Activated CD4-positive, alpha-beta memory T cell treated with anti-CD3 and anti-CD28 coated beads for 36 hours (primary cell): ENCODE data around the gene MTX1. TPM values are rescaled to one million over a fixed set of nuclear protein-coding genes. Genes with fewer than 3 reads are reported as not detected.
"Not testable (repeated sequence)": the region's sequence is repeated elsewhere in the genome, so short reads cannot be mapped to it uniquely, and the experiment has no call there.

ENCODE experiments used
- CTCF ChIA-PET: fragments of 350-600 bp; sonication (Branson Sonifier 250); formaldehyde crosslinking; loops from one replicate; lab custom pipeline; 2021; ENCODE audit warnings: antibody characterized with exemption, inconsistent platforms; lab: Charles Lee
- POLR2A ChIA-PET: fragments of 350-600 bp; sonication (Branson Sonifier 250); formaldehyde crosslinking; loops from one replicate; lab custom pipeline; 2021; ENCODE audit warnings: antibody characterized with exemption; lab: Charles Lee
- DNase-seq: peaks from one replicate; pipeline ENCODE4 v3.0.0-alpha.2; 2020
- H3K27ac Mint-ChIP-seq: one replicate; pipeline ENCODE4 v1.8.0; 2021; ENCODE audit warnings: mixed read lengths
- H3K27me3 Mint-ChIP-seq: one replicate; pipeline ENCODE4 v1.8.0; 2021; ENCODE audit warnings: mixed read lengths
- H3K36me3 Mint-ChIP-seq: one replicate; pipeline ENCODE4 v1.8.0; 2021; ENCODE audit warnings: mixed read lengths
- H3K4me1 Mint-ChIP-seq: one replicate; pipeline ENCODE4 v1.8.0; 2021; ENCODE audit warnings: low read depth, mixed read lengths
- H3K4me3 Mint-ChIP-seq: one replicate; pipeline ENCODE4 v1.8.0; 2021; ENCODE audit warnings: mild to moderate bottlenecking, mixed read lengths
- H3K9me3 Mint-ChIP-seq: one replicate; pipeline ENCODE4 v1.8.0; 2021; ENCODE audit warnings: mixed read lengths
- intact Hi-C: fragments of 100-400 bp; cut with micrococcal nuclease; formaldehyde crosslinking; loops from one replicate; pipeline ENCODE4 v1.15.1; 2023
- total RNA-seq, 2 experiments: library from RNA; stranded (reverse); gene quantifications; one replicate each; pipeline ENCODE4 v1.2.3, GENCODE V29; 2021

The MTX1 gene
- total RNA-seq, 2 experiments from 2014 or later, result 45.2 to 47.9 TPM

DNA sequence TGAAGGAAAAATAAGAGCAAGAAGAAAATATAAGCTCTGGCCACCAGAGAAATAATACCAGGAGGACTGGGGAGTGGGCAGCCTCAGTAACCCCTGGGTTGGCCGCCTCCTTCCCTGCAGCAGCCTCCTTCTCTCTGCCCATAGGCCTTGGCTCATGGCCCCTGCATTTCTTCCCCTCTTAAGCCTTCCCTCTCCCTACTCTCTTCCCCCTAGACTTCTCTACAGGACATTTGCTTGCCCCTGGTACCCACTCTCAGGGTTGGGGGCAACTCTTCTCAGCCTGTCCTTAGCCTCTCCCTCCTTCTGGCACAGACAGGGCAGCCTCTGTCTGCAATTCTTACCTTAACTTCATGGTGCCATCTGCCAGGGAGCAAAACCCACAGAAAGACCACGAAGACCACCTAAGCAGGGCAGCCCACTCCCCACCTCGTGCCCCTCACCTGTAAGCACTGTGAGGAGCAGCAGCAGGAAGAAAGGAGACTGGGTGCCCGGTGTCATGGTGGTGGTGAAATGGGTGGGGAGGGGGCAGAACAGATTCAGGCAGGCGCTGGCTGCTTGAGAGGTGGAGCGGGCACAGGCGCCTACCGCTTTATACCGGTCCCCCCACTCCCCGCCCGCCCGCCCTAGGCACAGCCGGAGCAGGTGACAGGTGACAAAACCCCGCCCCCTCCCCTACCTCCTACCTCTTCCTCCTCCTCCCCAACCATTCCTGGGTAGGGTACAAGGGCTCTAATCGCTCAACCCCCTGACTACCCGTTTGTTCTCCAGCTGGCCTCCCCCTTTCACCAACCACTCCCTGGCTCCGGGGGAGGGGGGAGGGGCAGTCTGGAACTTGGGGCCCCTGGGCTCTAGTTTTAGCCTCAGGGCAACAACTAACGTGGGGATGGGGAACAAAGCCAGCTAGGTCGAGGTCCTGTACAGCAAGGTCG, 15.9 kb upstream of the MTX1 start:
- Mint-ChIP-seq H3K9me3 (no peaks in the 10 kb centered on the region), H3K4me1 (peaks cover 28% of the 10 kb centered on the region), H3K36me3 (no peaks in the 10 kb centered on the region), H3K27ac (peak overlapping the region; percentile 96), H3K27me3 (no peaks in the 10 kb centered on the region), H3K4me3 (peak overlapping the region; percentile 86)
- intact Hi-C loops, result loop anchor here (2.0 to 5.0 kb wide), 6 partner anchors 20 to 665 kb away; partner anchors contain the start of genes DAP3, GON4L, KRTCAP2 and RUSC1
- POLR2A ChIA-PET, result interaction anchor here (1.0 to 4.0 kb wide), 8 partner anchors 8 to 69 kb away, joined by 4 to 70 read pairs (median 10); partner anchors contain the start of genes KRTCAP2, MTX1, SCAMP3 and THBS3
- DNase-seq, result peak; percentile 63
- CTCF ChIA-PET, result interaction anchor here (1.0 to 6.4 kb wide), 17 partner anchors 7 to 142 kb away, joined by 3 to 201 read pairs (median 8); partner anchors contain the start of genes ADAM15, ENTREP3, KRTCAP2 and MTX1

DNA sequence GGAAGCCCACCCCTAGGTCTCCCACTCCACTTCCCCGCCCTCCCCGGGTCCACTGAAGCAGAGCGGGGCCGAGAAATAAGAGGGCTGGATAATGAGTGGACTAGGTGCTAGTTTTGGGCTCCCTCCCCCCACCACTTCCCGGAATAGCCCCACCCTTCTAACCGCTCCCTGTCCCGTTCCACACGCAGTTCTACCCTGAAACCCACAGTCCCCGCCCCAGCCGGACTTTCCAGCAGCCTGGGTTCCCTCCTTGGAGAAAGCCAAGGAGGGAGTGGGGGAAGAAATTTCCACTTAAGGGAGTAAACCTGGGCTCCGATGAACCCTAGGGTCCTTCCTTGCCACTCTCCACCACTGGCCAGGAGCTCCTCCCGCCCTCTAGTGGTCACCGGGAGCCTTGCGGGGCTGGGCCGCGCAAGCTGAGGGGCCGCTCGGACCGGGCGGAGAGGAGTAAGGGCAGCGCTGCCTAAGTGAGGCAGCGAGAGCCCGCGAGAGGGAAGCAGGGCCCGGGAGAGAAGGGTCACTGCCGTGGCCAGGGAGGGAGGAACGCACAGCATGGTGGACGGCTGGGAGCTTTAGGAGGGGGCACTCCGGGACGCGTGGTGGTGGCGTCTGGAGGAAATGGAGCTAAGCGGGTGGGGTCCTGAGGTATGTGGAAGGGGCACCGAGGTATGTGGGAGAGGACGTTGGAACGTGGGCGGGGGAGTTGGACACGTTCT, 15.1 kb upstream of the MTX1 start:
- POLR2A ChIA-PET, result interaction anchor here (1.0 to 4.0 kb wide), 12 partner anchors 9 to 238 kb away, joined by 3 to 70 read pairs (median 8); partner anchors contain the start of genes KRTCAP2, MTX1, PBXIP1 and SCAMP3
- intact Hi-C loops, result loop anchor here (2.0 to 5.0 kb wide), 6 partner anchors 21 to 664 kb away; partner anchors contain the start of genes DAP3, GON4L, KRTCAP2 and RUSC1
- H3K9me3 Mint-ChIP-seq, result no peaks in the 10 kb centered on the region

DNA sequence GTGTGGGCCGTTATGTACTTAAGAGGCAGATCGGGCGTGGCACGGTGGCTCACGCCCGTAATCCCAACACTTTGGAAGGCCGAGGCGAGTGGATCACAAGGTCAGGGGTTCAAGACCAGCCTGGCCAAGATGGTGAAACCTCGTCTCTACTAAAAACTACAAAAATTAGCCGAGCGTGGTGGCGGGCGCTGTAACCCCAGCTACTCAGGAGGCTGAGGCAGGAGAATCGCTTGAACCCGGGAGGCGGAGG, 14.6 kb upstream of the MTX1 start:
- not testable (repeated sequence) for H3K27me3 Mint-ChIP-seq, H3K36me3 Mint-ChIP-seq, H3K9me3 Mint-ChIP-seq, DNase-seq
- Mint-ChIP-seq H3K27ac (peak overlapping the region; percentile 96), H3K4me1 (peaks cover 25% of the 10 kb centered on the region), H3K4me3 (peak overlapping the region; percentile 86)
- ChIA-PET POLR2A (interaction anchor here (1.0 to 4.0 kb wide), 12 partner anchors 9 to 238 kb away, joined by 3 to 70 read pairs (median 8); partner anchors contain the start of genes KRTCAP2, MTX1, PBXIP1 and SCAMP3), CTCF (interaction anchor here (0.8 to 6.4 kb wide), 19 partner anchors 8 to 195 kb away, joined by 3 to 201 read pairs (median 8); partner anchors contain the start of genes ADAM15, ENTREP3, KRTCAP2 and MTX1)
- intact Hi-C loops, result loop anchor here (2.0 to 5.0 kb wide), 7 partner anchors 15 to 663 kb away; partner anchors contain the start of genes DAP3, GON4L, KRTCAP2 and MTX1

More for the DNA sequence above, 15.1 kb upstream of the MTX1 start:
- Mint-ChIP-seq H3K27ac (peak overlapping the region; percentile 96), H3K4me1 (peaks cover 25% of the 10 kb centered on the region), H3K27me3 (no peaks in the 10 kb centered on the region), H3K36me3 (peaks cover 4% of the 10 kb centered on the region), H3K4me3 (peak overlapping the region; percentile 86)
- CTCF ChIA-PET, result interaction anchor here (0.8 to 6.4 kb wide), 20 partner anchors 8 to 195 kb away, joined by 3 to 201 read pairs (median 7); partner anchors contain the start of genes ADAM15, ENTREP3, KRTCAP2 and MTX1
- DNase-seq, result peak; percentile 87

DNA sequence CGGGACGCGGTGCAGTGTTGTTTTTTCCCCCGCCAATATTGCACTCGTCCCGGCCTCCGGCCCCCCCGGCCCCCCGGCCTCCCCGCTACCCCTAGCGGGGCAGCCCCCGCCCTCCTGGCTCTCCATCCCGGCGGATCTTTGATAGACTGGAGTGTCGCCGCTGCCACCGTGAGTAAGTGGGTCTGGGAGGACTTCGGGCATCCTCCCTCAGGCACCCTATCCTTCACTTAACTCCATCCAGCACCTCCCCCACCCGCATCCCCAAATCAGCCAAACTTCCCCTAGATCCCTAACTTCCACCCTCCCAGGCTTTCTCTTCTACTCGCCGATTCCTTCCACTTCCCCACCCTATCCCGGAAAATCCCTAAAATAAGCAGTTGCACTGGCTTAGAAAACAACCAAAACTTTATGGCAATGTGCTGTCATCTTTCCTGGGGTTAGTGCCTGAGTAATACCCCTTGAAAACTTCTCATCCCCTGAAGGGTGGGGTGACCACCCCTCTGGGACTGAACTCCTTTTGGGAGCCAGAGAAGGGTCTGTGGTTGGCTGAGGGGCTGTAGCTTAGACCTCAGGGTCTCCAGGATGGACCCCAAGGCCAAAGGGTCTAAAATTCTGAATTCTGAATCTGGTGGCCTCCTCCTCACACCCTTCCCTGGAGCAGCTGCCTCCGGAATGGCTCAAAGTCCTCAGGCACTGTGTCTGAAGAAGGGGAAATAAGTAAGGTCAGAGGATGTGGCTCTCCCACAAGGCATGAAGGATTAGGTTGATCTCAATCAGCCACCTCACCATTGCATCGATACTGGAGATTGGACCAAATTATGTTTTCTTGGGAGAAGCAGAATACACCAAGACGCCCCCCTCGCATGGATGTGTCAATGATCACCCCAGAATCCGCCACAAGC, 13.0 kb upstream of the MTX1 start:
- ChIA-PET POLR2A (interaction anchor here (1.8 to 4.0 kb wide), 8 partner anchors 11 to 66 kb away, joined by 6 to 70 read pairs (median 10); partner anchors contain the start of genes KRTCAP2, MTX1, SCAMP3 and THBS3), CTCF (interaction anchor here (1.0 to 6.4 kb wide), 8 partner anchors 12 to 110 kb away, joined by 3 to 201 read pairs (median 20); partner anchors contain the start of genes KRTCAP2, MTX1, THBS3 and TRIM46)
- intact Hi-C loops, result loop anchor here (2.0 kb wide), 1 partner anchor 13 kb away; the partner anchor contains the start of gene MTX1
- H3K27ac Mint-ChIP-seq, result peak overlapping the region; percentile 72
- H3K27me3 Mint-ChIP-seq, result no peaks in the 10 kb centered on the region
- peaks cover 4% of the 10 kb centered on the region for H3K36me3 Mint-ChIP-seq
- H3K4me3 Mint-ChIP-seq, result peak overlapping the region; percentile 78
- H3K9me3 Mint-ChIP-seq, result no peaks in the 10 kb centered on the region
- H3K4me1 Mint-ChIP-seq, result peaks cover 25% of the 10 kb centered on the region
- DNase-seq, result no peak

DNA sequence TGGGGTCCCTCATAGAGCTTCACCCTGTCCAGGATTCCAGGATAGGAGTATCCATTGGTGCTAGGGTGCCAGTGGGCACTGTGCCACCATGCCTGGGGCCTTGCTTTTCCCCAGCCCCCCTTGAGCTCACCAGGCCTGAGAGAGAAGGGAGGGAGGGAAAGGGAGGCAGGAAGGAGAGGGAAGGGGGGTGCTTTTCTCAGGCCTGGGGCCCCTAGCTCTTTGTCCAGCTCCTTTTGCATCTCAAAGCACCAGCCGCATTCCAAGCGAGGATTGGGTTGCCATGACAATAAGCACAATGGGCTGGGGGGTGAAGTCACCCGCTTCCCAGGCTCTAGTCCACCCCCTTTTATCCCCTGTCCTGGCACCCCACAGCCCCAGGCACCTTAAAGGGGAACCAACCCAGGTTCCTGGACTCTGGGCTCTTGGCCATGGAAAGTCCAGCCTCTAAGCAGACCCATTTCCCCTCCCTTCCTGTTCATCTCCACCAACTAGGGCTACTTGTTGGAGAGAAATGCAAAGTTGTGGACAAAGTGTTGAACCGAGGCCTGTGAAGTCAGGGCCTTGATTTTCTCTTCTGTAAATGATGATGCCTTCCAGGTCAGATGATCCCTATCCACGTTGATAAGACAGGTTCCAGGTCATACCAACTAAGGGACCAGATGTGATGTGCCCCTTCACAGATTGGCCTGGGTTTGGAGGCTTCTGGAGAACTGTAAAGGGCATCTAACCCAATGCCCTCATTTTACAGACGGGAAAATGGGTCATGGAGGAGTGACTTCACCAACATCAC, 12.2 kb upstream of the MTX1 start:
- no peak for DNase-seq
- CTCF ChIA-PET, result interaction anchor here (4.8 to 6.4 kb wide), 2 partner anchors 11 to 21 kb away, joined by 77 to 201 read pairs; partner anchors contain the start of genes KRTCAP2, MTX1, THBS3 and TRIM46
- no peak overlapping the region for H3K4me3 Mint-ChIP-seq
- peaks cover 7% of the 10 kb centered on the region for H3K36me3 Mint-ChIP-seq
- intact Hi-C loops, result no loop called here
- H3K4me1 Mint-ChIP-seq, result peaks cover 25% of the 10 kb centered on the region
- H3K27ac Mint-ChIP-seq, result no peak overlapping the region
- H3K27me3 Mint-ChIP-seq, result no peaks in the 10 kb centered on the region
- no peaks in the 10 kb centered on the region for H3K9me3 Mint-ChIP-seq
- POLR2A ChIA-PET, result interaction anchor here (4.0 kb wide), 1 partner anchor 12 kb away, joined by 58 read pairs; the partner anchor contains the start of genes MTX1 and THBS3

DNA sequence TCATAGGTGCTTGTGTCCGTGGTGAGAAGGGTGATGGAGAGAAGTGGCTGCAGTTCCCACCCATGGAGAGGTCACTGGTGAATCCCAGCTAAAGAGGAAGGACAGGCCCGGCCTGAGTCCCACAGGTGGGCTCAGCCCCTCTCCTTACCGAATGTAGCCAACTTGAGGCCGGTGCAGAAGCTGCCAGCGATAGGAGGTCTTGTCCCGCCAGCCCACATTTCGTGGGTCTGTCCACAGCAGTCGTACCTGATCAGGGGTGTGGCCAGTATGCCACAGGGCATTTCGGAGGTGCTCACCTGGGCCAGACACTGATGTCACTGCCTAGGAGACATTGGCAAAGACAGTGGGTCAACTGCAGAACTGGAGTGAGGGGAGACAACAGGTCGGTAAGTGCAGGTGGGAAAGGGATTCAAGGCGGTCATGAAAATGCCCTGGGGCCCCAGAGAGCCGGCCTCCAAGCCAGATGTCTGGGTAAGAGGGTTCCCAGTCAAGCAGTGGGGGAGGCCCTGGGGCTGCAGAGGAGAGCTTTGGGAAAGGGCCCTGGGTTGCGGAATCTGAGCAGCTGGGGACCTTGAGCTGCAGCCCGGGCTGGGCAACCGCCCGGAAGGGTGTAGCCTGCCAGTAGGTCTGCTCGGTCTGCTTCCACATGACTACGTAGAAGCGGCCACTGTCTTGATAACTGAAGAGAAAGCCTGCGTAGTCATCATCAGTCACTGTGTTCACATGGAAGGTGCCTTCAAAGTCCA, 11.4 kb upstream of the MTX1 start:
- intact Hi-C loops, result no loop called here
- CTCF ChIA-PET, result interaction anchor here (6.4 kb wide), 1 partner anchor 10 kb away, joined by 77 read pairs; the partner anchor contains the start of genes MTX1 and THBS3

DNA sequence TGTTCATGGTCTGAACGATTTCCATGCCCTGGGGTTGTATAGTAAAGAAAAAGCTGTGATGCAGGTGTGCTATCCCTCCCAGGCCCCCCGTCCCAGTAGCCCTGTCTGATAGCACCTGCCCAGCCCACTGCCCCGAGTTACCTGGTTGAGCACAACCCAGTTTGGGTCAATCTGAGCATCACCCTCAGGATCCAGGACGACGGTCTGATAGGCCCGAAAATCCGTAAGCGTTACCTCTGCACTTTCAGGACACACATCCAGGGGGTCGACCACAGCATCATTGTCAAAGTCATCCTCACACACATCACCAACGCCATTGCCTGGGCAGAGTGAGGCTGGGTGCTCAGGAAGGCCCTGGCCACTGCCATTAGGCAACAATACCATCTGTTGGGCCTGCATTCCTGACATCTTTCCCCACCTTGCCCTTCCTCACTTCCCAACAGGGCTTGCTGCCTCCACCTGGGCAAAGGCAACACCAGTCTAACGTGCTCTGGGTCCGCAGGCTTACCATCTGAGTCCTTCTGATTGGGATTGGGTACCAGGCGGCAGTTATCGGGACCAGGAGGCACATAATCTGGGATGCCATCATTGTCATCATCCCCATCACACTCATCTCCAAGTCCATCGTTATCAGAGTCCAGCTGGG, 10.5 kb upstream of the MTX1 start:
- Mint-ChIP-seq H3K27ac (no peak overlapping the region), H3K9me3 (no peaks in the 10 kb centered on the region), H3K27me3 (no peaks in the 10 kb centered on the region), H3K36me3 (peaks cover 7% of the 10 kb centered on the region), H3K4me1 (peaks cover 19% of the 10 kb centered on the region), H3K4me3 (no peak overlapping the region)
- CTCF ChIA-PET, result interaction anchor here (0.7 to 6.4 kb wide), 2 partner anchors 9 to 95 kb away, joined by 4 to 77 read pairs; partner anchors contain the start of genes MTX1 and THBS3
- intact Hi-C loops, result no loop called here
- POLR2A ChIA-PET, result no interaction called here
- DNase-seq, result no peak

More for the DNA sequence above, 11.4 kb upstream of the MTX1 start:
- H3K4me3 Mint-ChIP-seq, result no peak overlapping the region
- H3K27ac Mint-ChIP-seq, result no peak overlapping the region
- peaks cover 7% of the 10 kb centered on the region for H3K36me3 Mint-ChIP-seq
- DNase-seq, result no peak
- no peaks in the 10 kb centered on the region for H3K27me3 Mint-ChIP-seq
- H3K9me3 Mint-ChIP-seq, result no peaks in the 10 kb centered on the region
- POLR2A ChIA-PET, result no interaction called here
- peaks cover 25% of the 10 kb centered on the region for H3K4me1 Mint-ChIP-seq

DNA sequence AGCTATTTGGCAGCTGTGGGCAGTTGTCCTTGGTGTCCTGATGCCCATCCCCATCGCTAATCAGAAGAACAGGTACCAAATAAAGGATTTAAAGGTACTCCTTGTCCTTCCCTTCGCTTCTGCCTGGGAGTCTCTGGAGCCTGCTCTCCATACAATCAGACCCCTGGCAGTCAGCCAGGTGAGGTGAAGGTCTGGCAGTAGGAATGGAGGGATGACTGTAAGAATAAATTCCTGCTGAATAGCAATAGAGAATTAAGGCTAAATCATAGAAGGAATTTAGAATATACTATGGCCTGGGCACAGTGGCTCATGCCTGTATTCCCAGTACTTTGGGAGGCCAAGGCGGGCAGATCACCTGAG, 10.0 kb upstream of the MTX1 start:
- ChIA-PET CTCF (interaction anchor here (0.7 kb wide), 1 partner anchor 95 kb away, joined by 4 read pairs; no protein-coding TSS in a partner anchor), POLR2A (no interaction called here)
- no peak overlapping the region for H3K4me3 Mint-ChIP-seq
- intact Hi-C loops, result no loop called here
- H3K27me3 Mint-ChIP-seq, result no peaks in the 10 kb centered on the region
- no peak for DNase-seq
- H3K36me3 Mint-ChIP-seq, result peaks cover 7% of the 10 kb centered on the region
- peaks cover 14% of the 10 kb centered on the region for H3K4me1 Mint-ChIP-seq
- no peaks in the 10 kb centered on the region for H3K9me3 Mint-ChIP-seq
- no peak overlapping the region for H3K27ac Mint-ChIP-seq

DNA sequence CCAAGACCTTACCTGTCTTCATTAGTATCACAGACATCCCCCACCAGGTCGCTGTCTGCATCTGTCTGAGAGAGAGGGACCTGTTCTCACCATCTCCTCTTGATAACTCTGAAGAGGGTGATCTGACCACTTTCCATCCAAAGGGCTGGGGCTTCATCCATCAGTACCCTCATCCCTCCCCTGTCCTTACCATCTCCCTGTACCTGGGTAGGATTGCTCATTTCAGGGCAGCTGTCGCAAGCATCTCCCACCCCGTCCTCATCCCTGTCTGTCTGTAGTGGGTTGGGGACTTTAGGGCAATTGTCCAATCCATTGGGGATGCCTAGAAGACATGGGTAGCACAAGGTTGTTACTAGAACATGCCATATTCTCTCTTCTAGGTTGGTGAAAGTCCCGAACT, 8.7 kb upstream of the MTX1 start:
- Mint-ChIP-seq H3K4me3 (no peak overlapping the region), H3K36me3 (peaks cover 7% of the 10 kb centered on the region), H3K27me3 (no peaks in the 10 kb centered on the region), H3K4me1 (peaks cover 7% of the 10 kb centered on the region), H3K27ac (no peak overlapping the region), H3K9me3 (no peaks in the 10 kb centered on the region)
- POLR2A ChIA-PET, result no interaction called here
- CTCF ChIA-PET, result no interaction called here
- intact Hi-C loops, result no loop called here
- no peak for DNase-seq
